Measurements from ENCODE around the gene FREM1. TPM values are rescaled to one million over a fixed set of nuclear protein-coding genes. Genes with fewer than 3 reads are reported as not detected.
"Not testable (repeated sequence)": the region's sequence is repeated elsewhere in the genome, so short reads cannot be mapped to it uniquely, and the experiment has no call there.

FREM1 gene
- total and polyA plus RNA-seq, 2 donors (not counting 1 experiment from before 2014, with no cell fraction given) = not detected

- Mint-ChIP-seq H3K4me1 (no peaks in the 10 kb centered on the region), H3K27ac (no peak overlapping the region), H3K4me3 (no peak overlapping the region), H3K9me3 (ENCODE audit: insufficient read depth) (no peaks in the 10 kb centered on the region), H3K27me3 (no peaks in the 10 kb centered on the region)
- Histone ChIP-seq H4K20me1 (ENCODE audit: control insufficient read depth, insufficient read depth, low read length, poor library complexity, severe bottlenecking) (no peaks in the 10 kb centered on the region), H3K9ac (ENCODE audit: low read length) (no peak overlapping the region), H3K9me3 (ENCODE audit: control extremely low read depth in 1 of 3, control insufficient read depth in 2 of 3, insufficient read depth in 1 of 3, low read length in 2 of 3) (no peaks in the 10 kb centered on the region), H3K36me3 (replicated peaks in 1 of 2; ENCODE audit: control extremely low read depth in 1 of 2, control insufficient read depth in 1 of 2, extremely low read depth in 1 of 2, insufficient read depth in 2 of 2, low read length in 1 of 2) (no peaks in the 10 kb centered on the region), H3K27me3 (replicated peaks in 1 of 4; ENCODE audit: control extremely low read depth in 1 of 4, control insufficient read depth in 3 of 4, insufficient read depth in 4 of 4, low read length in 3 of 4) (no peaks in the 10 kb centered on the region), H3K79me2 (ENCODE audit: control insufficient read depth, insufficient read depth, low read length) (no peaks in the 10 kb centered on the region), H3K27ac (ENCODE audit: low read length in 2 of 2) (no peak overlapping the region), H3K4me1 (ENCODE audit: control insufficient read depth in 2 of 2, insufficient read depth in 2 of 2, low read length in 2 of 2) (no peaks in the 10 kb centered on the region), H2AFZ (ENCODE audit: insufficient read depth, low read depth, low read length, poor library complexity, severe bottlenecking) (no peak overlapping the region), H3K4me3 (ENCODE audit: control extremely low read depth in 1 of 5, extremely low read depth in 1 of 5, insufficient read depth in 1 of 5, low read depth in 2 of 5, low read length in 4 of 5) (no peak overlapping the region), H3K4me2 (replicated peaks; ENCODE audit: low read depth, low read length, poor library complexity, severe bottlenecking) (no peak overlapping the region)
- ChIA-PET CTCF (no interaction called here), POLR2A (no interaction called here)
- WGBS (ENCODE audit: insufficient coverage) = no CpG with 5 or more reads among the region's 2 CpGs
- ATAC-seq (ENCODE audit: low read depth) = no peak
- no peak for TF ChIP-seq EZH2 (IDR thresholded peaks at IDR 0.05; ENCODE audit: borderline replicate concordance, insufficient read depth, low read depth, low read length, poor library complexity, severe bottlenecking)
- TF ChIP-seq CTCF (IDR thresholded peaks at IDR 0.05) = no peak
- DNase-seq = no peak
- intact Hi-C loops (cut with micrococcal nuclease) = no loop called here
These were observed 13.5 kb upstream of the FREM1 start for GRCh38 chr9:14923701-14924100.

GRCh38 chr9:14920805-14921204 lies 10.6 kb upstream of the FREM1 start:
- H3K9me3 Mint-ChIP-seq (ENCODE audit: insufficient read depth); CTCF ChIA-PET; H3K79me2 ChIP-seq (ENCODE audit: control insufficient read depth, insufficient read depth, low read length); H3K4me2 ChIP-seq (replicated peaks; ENCODE audit: low read depth, low read length, poor library complexity, severe bottlenecking); H3K9me3 ChIP-seq (ENCODE audit: control extremely low read depth in 1 of 3, control insufficient read depth in 2 of 3, insufficient read depth in 1 of 3, low read length in 2 of 3); DNase-seq; H3K27ac Mint-ChIP-seq; H3K27me3 ChIP-seq (replicated peaks in 1 of 4; ENCODE audit: control extremely low read depth in 1 of 4, control insufficient read depth in 3 of 4, insufficient read depth in 4 of 4, low read length in 3 of 4); intact Hi-C loops (cut with micrococcal nuclease); H3K4me1 Mint-ChIP-seq; POLR2A ChIA-PET; H3K4me3 ChIP-seq (ENCODE audit: control extremely low read depth in 1 of 5, extremely low read depth in 1 of 5, insufficient read depth in 1 of 5, low read depth in 2 of 5, low read length in 4 of 5); H3K36me3 ChIP-seq (replicated peaks in 1 of 2; ENCODE audit: control extremely low read depth in 1 of 2, control insufficient read depth in 1 of 2, extremely low read depth in 1 of 2, insufficient read depth in 2 of 2, low read length in 1 of 2); H3K27me3 Mint-ChIP-seq; H4K20me1 ChIP-seq (ENCODE audit: control insufficient read depth, insufficient read depth, low read length, poor library complexity, severe bottlenecking); H3K4me1 ChIP-seq (ENCODE audit: control insufficient read depth in 2 of 2, insufficient read depth in 2 of 2, low read length in 2 of 2); H3K4me3 Mint-ChIP-seq; H3K9ac ChIP-seq (ENCODE audit: low read length); ATAC-seq (ENCODE audit: low read depth); H3K27ac ChIP-seq (ENCODE audit: low read length in 2 of 2); H2AFZ ChIP-seq (ENCODE audit: insufficient read depth, low read depth, low read length, poor library complexity, severe bottlenecking): not testable (repeated sequence)
- WGBS (ENCODE audit: insufficient coverage) = no CpG with 5 or more reads among the region's 3 CpGs
